GM19043 (cell line): Measurements from ENCODE around the gene KRT12.

ENCODE experiments used
- ATAC-seq: cut with Tn5 transposase; IDR thresholded peaks from one replicate; pipeline ENCODE4 v1.9.1; 2021; ENCODE audit warnings: low read depth; ENCODE audit not compliant: unreplicated experiment

The KRT12 gene

DNA sequence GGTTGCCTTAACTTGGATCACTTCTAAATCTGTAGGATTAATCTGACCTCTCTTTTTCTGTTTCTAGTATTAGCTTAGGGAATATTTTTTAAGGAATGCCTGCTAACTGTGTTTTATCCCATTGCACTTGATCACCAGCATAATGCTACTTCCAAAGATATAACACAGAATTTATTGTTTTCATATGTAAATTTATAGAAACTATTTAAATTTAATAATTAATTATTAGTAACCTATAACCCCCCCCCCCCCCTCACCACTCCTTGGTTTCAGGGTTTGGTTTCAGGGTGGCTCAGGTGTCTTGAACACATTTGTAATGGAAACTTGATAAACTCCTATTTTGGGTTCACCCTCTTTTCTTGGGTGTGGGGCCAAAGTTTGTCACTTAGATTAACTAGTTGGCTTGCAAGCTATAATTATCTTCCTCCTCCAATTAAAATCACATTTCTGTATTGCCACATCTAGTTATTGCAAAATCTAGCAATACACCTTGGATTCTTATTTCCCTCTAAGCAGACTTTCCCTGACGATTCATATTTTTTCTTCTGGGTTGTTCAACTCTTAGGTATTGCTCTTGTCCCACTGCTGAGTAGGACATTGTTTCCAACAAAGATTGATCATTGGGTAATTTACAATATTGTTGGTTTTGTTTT lies 18.3 kb downstream of the KRT12 start:
- ATAC-seq, result no peak

DNA sequence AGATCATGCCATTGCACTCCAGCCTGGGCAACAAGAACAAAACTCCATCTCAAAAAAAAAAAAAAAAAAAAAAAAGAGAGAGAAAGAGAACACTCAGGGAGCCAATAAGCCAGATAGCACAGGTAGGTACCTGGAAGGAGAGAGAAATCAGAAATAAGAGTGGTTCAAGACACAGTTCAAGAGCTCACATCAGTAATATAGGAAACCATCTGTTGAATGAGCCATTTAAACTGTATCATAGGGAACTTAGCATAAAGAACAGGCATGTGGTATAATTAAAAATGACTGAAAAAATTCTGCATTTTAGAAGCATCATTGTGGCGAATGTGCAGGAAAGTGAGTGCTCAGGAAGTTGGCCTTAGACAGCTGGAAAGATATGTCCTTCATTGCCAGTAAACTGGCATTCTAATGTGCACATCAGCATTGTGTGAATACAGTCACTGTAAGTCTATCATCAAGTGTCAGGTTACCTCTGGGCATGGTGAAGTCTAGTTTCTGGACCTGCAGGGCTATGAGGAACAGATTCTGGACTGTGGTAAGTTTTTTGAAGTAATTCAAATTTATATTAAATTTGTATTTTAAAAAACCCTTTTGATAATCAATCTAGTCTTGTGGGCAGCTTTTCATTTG lies 20.4 kb downstream of the KRT12 start:
- no peak for ATAC-seq

DNA sequence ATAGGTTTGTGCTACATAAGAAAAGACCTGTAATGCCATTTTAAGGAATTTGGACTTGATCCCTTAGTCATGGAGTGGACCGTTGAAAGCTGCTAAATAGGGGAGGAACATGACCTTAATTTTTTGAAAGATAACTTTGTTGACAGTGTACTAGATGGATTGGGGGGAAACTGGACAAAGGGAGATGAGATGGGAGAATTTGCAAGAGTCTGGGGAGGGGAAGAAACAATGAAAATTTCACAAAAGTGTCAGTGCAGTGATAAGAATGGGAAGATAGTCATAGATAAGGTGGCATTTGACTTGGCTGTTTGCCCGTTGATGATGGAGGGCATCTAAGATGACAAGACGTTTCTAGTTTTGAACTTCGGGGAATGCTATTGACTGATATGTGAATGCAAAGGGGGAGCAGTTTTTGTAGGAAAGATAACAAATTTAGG lies 22.3 kb downstream of the KRT12 start:
- ATAC-seq, result no peak

- no peak for ATAC-seq
Measured at GRCh38 chr17:40843242-40843641, 23.8 kb downstream of the KRT12 start.

DNA sequence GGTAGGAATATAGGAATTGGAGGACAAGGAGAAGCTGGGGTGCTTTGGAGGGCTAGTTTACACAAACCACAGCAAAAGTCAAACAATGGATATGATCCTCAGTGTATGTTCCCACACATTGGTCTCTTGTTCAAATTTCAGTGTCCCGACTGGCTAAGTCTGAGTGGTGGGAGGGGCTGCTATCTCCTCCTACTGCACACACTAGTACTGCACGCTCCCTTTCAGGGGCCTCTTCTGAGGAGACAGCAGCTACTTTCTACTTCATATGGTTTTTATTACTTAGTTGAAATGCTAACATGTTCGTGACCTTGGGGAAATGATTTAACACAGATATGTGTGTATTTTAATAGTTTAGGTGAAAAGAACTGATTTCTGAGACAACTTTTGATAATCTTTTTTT lies 25.8 kb downstream of the KRT12 start:
- ATAC-seq, result no peak

- no peak for ATAC-seq
Measured at GRCh38 chr17:40839194-40839593, 27.8 kb downstream of the KRT12 start.

DNA sequence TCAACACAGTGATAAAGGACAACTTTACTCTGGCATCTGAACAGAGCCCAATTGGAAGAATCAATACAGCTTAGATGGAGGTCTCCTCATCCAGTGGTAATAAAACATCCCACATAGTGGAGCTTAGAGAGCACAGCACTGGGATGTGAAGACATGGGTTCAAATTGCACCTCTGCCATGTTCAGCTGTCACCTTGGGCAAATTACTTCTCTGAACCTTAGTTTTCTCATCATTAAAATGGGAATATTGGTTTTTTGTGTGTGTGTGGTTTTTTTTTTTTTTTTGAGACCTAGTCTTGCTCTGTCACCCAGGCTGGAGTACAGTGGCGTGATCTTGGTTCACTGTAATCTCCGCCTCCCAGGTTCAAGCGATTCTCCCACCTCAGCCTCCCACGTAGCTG lies 31.0 kb downstream of the KRT12 start:
- ATAC-seq, result no peak

GRCh38 chr17:40833882-40834281 lies 33.1 kb downstream of the KRT12 start:
- ATAC-seq, result no peak

- no peak for ATAC-seq
Measured at GRCh38 chr17:40832840-40833239, 34.2 kb downstream of the KRT12 start.

DNA sequence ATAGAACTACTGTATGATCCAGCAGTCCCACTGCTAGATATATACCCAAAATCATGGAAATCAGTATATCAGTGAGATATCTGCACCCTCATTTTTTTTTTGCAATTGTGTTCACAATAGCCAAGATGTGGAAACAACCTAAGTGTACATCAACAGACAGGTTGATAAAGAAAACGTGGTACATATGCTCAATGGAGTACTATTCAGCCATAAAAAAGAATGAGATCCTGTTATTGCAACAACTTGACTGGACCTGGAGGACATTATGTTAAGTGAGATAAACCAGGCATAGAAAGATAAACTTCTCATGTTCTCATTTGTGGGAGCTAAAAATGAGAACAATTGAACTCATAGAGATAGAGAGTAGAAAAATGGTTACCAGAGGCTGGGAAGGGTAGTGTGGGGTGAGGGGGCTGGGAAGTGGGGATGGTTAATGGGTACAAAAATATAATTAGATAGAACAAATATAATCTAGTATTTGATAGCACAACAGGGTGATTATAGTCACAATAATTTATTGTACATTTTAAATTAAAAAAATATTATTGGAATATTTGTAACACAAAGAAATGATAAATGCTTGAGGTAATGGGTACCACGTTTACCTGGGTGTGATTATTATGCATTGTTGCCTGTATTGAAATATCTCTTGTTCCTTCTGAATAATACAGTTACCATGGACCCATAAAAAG lies 36.8 kb downstream of the KRT12 start:
- no peak for ATAC-seq

DNA sequence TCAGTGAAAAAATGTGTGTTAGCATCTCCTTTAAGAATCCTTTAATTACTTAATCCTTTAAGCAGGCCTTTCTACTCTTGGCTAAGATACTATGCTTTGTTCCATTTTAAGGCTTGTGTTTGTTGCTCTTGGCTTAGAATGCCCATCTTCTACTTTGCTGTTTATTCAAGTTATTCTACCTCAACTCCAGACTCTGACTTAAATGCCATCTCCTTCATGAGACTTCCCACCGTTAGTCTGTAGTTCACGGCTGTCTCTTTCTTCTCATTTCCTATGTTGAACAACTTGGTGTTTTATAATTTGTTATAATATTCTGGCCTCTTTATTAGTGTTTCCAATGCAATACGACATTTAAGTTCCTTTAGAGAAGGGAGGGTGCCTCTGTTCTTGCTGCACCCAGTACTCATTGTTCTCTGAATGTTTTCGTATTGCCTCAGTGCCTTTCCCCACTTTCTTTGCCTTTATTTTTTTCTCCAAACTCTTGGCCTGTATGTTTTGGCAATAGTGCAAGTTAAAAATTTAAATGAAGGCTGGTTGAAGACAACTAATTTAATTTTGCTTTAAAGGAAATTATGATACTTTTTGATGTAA lies 38.5 kb downstream of the KRT12 start:
- no peak for ATAC-seq

DNA sequence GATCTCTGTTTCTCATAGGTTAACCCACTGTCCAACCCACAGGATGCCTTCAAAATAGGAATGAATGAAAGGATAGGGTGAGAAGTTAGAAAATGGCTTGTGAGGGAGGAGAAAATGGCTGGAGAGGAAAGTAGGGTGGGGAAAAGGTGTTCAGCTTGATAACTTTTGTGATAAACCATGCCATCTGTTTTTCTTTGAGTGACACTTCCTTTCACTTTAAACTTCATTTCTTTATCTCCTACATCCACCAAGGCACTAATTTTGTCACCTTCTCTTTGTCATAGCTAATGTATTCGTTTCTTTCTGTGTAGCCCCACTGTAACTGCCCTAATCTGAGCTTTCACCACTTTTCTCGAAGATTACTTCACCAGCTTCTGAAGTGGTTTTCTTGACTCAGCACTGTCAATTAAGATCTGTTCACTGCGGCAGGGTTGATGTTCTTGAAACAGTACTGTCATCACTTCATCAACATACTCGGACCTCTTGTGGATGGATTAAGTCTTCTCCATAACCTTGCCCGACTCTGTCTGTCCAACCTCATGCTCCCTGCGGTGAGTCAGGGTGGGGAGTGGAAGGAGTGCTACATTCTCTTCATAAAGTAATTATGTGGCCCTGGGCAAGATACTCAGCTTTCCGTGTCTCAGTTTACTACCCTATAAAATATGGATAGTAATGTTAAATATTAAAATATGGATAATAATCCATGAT lies 39.1 kb downstream of the KRT12 start:
- ATAC-seq, result no peak

GRCh38 chr17:40825599-40825998 lies 41.4 kb downstream of the KRT12 start:
- ATAC-seq, result no peak

GRCh38 chr17:40824015-40824832 lies 42.8 kb downstream of the KRT12 start:
- ATAC-seq, result no peak

GRCh38 chr17:40822132-40822812 lies 44.8 kb downstream of the KRT12 start, which contains the start of gene KRT10:
Gene KRT10, minus strand, starts transcription at chr17:40822614. Its CDS starts 29 bp downstream, at chr17:40822585.
- no peak for ATAC-seq

- no peak for ATAC-seq
Measured at GRCh38 chr17:40821536-40821935, 45.5 kb downstream of the KRT12 start.

DNA sequence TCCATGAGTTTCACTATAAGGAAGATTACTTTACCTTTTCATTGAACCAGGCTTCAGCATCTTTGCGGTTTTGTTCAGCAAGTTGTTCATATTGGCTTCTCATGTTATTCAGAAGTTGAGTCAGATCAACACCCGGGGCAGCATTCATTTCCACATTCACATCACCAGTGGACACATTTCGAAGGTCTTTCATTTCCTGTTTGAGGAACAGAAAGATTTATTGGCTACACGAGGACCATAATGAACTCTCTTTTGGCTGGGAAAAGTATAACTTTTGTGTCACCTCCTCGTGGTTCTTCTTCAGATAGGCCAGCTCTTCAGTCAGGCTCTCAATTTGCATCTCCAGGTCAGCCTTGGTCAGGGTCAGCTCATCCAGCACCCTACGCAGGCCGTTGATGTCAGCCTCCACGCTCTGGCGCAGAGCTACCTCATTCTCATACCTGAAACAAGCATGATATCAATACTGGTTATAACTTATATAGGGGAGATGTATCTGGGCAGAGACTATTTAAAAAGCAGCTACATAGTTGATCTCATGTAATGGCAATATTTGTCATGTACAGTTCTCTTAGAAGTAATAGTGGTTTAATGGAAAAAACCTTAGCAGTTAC lies 46.7 kb downstream of the KRT12 start:
- no peak for ATAC-seq

GRCh38 chr17:40819528-40820125 lies 47.4 kb downstream of the KRT12 start:
- no peak for ATAC-seq
